Esophagus muscularis mucosa (tissue), 4 donors: Measurements from ENCODE around the gene TRAPPC10. TPM values are rescaled to one million over a fixed set of nuclear protein-coding genes. Genes with fewer than 3 reads are reported as not detected.

Experiments used
- DNase-seq: peaks from one replicate; pipeline ENCODE4 v3.0.0-alpha.2; 2017; ENCODE audit errors: extremely low spot score
- H3K27ac ChIP-seq, 4 donors: fragments of 200-600 bp; sonication (generic); replicated peaks in 1 of 4; 1 replicate in 3 of 4; 2 replicates in 1 of 4; pipeline ENCODE4 v1.5.1; 2016 to 2019; ENCODE audit warnings: mild to moderate bottlenecking in 1 of 4
- H3K27me3 ChIP-seq, 4 donors: fragments of 200-600 bp; sonication (generic); one replicate each; pipeline versions ENCODE4 v1.5.1 to v1.6.0; 2016 to 2019
- H3K36me3 ChIP-seq, 4 donors: fragments of 200-600 bp; sonication (generic); one replicate each; pipeline ENCODE4 v1.5.1; 2016 to 2019
- H3K4me1 ChIP-seq, 4 donors: fragments of 200-600 bp; sonication (generic); one replicate each; pipeline ENCODE4 v1.5.1; 2016 to 2019
- H3K4me3 ChIP-seq, 4 donors: fragments of 200-600 bp; sonication (generic); 1 replicate in 2 of 4; 2 replicates in 2 of 4; pipeline ENCODE4 v1.5.1; 2016 to 2019; ENCODE audit warnings: mild to moderate bottlenecking in 4 of 4, moderate library complexity in 1 of 4
- H3K9me3 ChIP-seq, 4 donors: fragments of 200-600 bp; sonication (generic); 1 replicate in 3 of 4; 2 replicates in 1 of 4; pipeline ENCODE4 v1.5.1; 2016 to 2019
- CTCF ChIP-seq, 3 experiments: fragments of 200-600 bp in 2 of 3; fragments of 450-650 bp in 1 of 3; sonication (generic) in 2 of 3; IDR thresholded peaks; one replicate each; pipeline ENCODE4 v1.5.1; 2017 to 2019; ENCODE audit warnings: antibody characterized with exemption in 3 of 3, mild to moderate bottlenecking in 2 of 3, moderate library complexity in 1 of 3
- EP300 ChIP-seq: sonication (generic); formaldehyde crosslinking; IDR thresholded peaks from one replicate; pipeline ENCODE4 v1.6.1; 2017; ENCODE audit warnings: antibody characterized with exemption
- POLR2A ChIP-seq: fragments of 450-650 bp; IDR thresholded peaks from one replicate; pipeline ENCODE4 v1.6.1; 2017; ENCODE audit warnings: antibody characterized with exemption, moderate library complexity, mild to moderate bottlenecking, low read depth
- POLR2AphosphoS5 ChIP-seq, 2 donors: sonication (generic); formaldehyde crosslinking; IDR thresholded peaks; one replicate each; pipeline ENCODE4 v1.6.1; 2017; ENCODE audit warnings: antibody characterized with exemption in 2 of 2
- WGBS: methylation state at CpG from one replicate; pipeline ENCODE4 v1.1.5; 2018; 5-methylcytosine and 5-hydroxymethylcytosine counted together
- intact Hi-C: fragments of 100-400 bp; cut with DNase I; formaldehyde crosslinking; loops from one replicate; pipeline ENCODE4 v1.15.1; 2023
- total RNA-seq, 4 donors: library from RNA; depleted of rRNA; stranded (reverse); fragments of >200 nt; gene quantifications; one replicate each; pipeline versions ENCODE4 v1.1.0 to v1.2.1, GENCODE V29; 2016

The TRAPPC10 gene
- total RNA-seq, 4 donors from 2014 or later: 14.5 to 35.2 (median 20.5) TPM

- no peak for DNase-seq
- Histone ChIP-seq H3K27ac (no peak overlapping the region), H3K27me3 (no peaks in the 10 kb centered on the region), H3K36me3 (peaks cover 39 to 80% (median 67%) of the 10 kb centered on the region in 4 donors), H3K4me3 (no peak overlapping the region), H3K9me3 (no peaks in the 10 kb centered on the region), H3K4me1 (no peaks in the 10 kb centered on the region)
- 92% methylated on average over 4 of the region's 4 CpGs for WGBS
- TF ChIP-seq POLR2AphosphoS5 (IDR thresholded peaks at IDR 0.05) (no peak), POLR2A (no peak), EP300 (no peak), CTCF (IDR thresholded peaks at IDR 0.05) (no peak)
- intact Hi-C loops: no loop called here
Measured at GRCh38 chr21:44035244-44035643, 23.1 kb downstream of the TRAPPC10 start.

GRCh38 chr21:44038063-44038462 is 26.0 kb downstream of the TRAPPC10 start:
- Histone ChIP-seq H3K27me3 (no peaks in the 10 kb centered on the region), H3K9me3 (no peaks in the 10 kb centered on the region), H3K4me3 (no peak overlapping the region), H3K36me3 (peaks cover 32 to 80% (median 60%) of the 10 kb centered on the region in 4 donors), H3K4me1 (no peaks in the 10 kb centered on the region), H3K27ac (no peak overlapping the region)
- no peak for DNase-seq
- WGBS: 89% methylated on average over 14 of the region's 14 CpGs
- TF ChIP-seq CTCF (IDR thresholded peaks at IDR 0.05) (no peak), POLR2AphosphoS5 (IDR thresholded peaks at IDR 0.05) (no peak), EP300 (no peak), POLR2A (no peak)
- intact Hi-C loops: no loop called here

- Histone ChIP-seq H3K9me3 (no peaks in the 10 kb centered on the region), H3K36me3 (peaks cover 22 to 63% (median 49%) of the 10 kb centered on the region in 4 donors), H3K4me3 (no peak overlapping the region), H3K4me1 (no peaks in the 10 kb centered on the region), H3K27ac (no peak overlapping the region), H3K27me3 (no peaks in the 10 kb centered on the region)
- DNase-seq: no peak
- TF ChIP-seq CTCF (IDR thresholded peaks at IDR 0.05): no peak
- WGBS: 87% methylated on average over 5 of the region's 5 CpGs
- intact Hi-C loops: no loop called here
Measured at GRCh38 chr21:44039828-44040227, 27.7 kb downstream of the TRAPPC10 start.

GRCh38 chr21:44043613-44044012 is 31.5 kb downstream of the TRAPPC10 start:
- no peak for DNase-seq
- no peaks in the 10 kb centered on the region for H3K27me3 ChIP-seq
- H3K4me3 ChIP-seq: no peak overlapping the region
- peaks cover 13 to 48% (median 27%) of the 10 kb centered on the region in 4 donors for H3K36me3 ChIP-seq
- TF ChIP-seq POLR2A (no peak), POLR2AphosphoS5 (IDR thresholded peaks at IDR 0.05) (no peak), CTCF (IDR thresholded peaks at IDR 0.05) (no peak), EP300 (no peak)
- WGBS: 93% methylated on average over 6 of the region's 6 CpGs
- intact Hi-C loops: no loop called here
- H3K9me3 ChIP-seq: no peaks in the 10 kb centered on the region
- no peaks in the 10 kb centered on the region for H3K4me1 ChIP-seq
- no peak overlapping the region for H3K27ac ChIP-seq

- no peak for DNase-seq
- Histone ChIP-seq H3K27ac (no peak overlapping the region), H3K4me1 (peaks cover 5 to 18% (median 15%) of the 10 kb centered on the region in 4 donors), H3K36me3 (peaks cover 7 to 23% (median 13%) of the 10 kb centered on the region in 4 donors), H3K9me3 (no peaks in the 10 kb centered on the region), H3K4me3 (no peak overlapping the region), H3K27me3 (no peaks in the 10 kb centered on the region)
- intact Hi-C loops: no loop called here
- TF ChIP-seq CTCF (IDR thresholded peaks at IDR 0.05) (no peak), POLR2A (no peak), POLR2AphosphoS5 (IDR thresholded peaks at IDR 0.05) (no peak), EP300 (no peak)
- 93% methylated on average over 18 of the region's 18 CpGs for WGBS
Measured at GRCh38 chr21:44046734-44047133, 34.6 kb downstream of the TRAPPC10 start.
